GM21737 (cell line): ENCODE data around the gene BNC2.

Experiments
- ATAC-seq: cut with Tn5 transposase; IDR thresholded peaks from one replicate; pipeline ENCODE4 v1.9.1; 2021; ENCODE audit warnings: mild to moderate bottlenecking, moderate library complexity; ENCODE audit not compliant: unreplicated experiment

BNC2 gene

DNA sequence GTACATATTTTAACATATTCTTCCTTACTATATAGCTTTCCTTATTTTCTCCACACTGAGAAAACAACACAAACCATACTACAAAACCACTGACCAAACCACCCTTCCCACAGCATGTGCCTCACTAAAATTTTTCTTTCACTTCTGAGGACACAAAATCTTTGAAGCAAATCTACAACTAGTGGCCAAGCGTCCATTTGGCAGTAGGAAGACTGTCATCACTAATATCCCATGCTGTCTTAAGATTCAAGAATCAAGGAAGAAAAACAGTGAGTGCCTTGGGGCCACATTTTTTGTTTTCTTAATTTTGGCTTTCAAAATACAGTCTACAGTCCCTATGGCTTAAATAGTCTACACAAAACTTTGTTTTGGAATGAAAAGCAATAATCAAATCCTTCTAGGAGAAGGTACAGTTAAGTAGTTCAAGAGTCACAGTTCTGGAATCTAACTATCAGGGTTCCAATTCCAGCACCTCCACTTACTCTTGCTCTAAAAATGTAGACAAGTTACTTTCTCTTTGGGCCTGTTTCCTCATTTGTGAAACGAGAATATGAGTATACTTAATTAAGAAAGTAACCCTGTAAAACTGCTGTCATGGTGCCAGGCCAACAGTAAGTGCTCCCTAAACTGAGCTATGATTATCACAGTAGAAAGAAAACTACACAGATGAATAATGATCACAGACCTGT is 227.9 kb downstream of the BNC2 start:
- no peak for ATAC-seq

DNA sequence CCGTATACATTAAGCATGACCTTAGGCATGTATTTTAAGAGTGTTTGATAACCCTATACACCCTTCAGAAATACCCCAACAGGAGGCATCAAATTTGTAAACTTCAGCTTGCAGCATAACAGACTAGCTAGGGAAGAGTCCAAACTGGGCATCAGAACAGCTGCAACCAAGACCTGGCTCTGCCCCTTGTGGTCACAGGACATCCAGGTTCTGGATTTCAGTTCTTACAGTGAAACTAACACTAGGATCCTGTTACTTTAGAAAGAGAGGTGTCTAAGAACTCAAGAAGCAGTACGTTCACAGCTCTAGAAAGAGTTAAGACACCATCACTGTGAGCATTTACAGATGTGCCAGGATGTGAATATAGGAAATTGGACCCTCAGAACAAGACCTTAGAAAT is 229.8 kb downstream of the BNC2 start:
- ATAC-seq: no peak

GRCh38 chr9:16639644-16640043 is 230.8 kb downstream of the BNC2 start:
- no peak for ATAC-seq

DNA sequence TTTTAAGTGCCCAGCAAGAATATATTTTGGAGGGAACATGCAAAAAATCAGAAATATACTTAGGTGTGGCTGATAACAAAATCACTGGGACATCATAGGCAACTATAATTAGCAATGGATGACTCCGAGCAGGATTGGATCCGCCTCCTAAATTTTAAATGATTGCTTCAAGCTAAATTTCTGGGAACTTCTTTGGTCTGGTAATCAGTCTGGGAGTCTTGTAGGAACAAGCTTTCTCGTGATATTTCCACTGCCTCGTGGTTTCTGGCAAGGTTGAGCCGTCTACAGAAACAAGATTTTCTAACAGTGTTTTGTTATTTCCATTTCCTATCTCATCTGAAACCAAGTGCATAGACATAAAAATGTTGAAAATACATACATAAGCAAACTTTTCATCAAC is 232.6 kb downstream of the BNC2 start:
- no peak for ATAC-seq

DNA sequence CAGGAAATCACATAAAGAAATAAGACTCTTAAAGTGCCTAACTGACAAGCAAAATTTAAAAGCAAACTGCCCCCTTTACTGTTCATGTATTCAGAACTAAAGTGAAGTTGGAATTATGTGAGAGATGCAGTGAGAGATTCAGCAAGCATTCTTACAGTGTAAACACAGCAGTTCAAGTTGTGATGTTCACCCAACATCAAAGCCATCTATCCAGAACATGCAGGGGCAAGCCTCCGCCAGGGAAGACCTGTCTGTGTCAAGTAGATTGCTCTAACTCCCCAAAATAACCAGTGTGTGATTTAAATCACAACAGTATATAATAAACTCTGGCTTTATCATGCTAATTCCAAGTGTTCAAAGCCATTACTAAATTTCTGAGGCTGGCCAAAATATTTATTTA is 233.3 kb downstream of the BNC2 start:
- ATAC-seq: no peak

- no peak for ATAC-seq
Observed at GRCh38 chr9:16633794-16634193, 236.7 kb downstream of the BNC2 start.

DNA sequence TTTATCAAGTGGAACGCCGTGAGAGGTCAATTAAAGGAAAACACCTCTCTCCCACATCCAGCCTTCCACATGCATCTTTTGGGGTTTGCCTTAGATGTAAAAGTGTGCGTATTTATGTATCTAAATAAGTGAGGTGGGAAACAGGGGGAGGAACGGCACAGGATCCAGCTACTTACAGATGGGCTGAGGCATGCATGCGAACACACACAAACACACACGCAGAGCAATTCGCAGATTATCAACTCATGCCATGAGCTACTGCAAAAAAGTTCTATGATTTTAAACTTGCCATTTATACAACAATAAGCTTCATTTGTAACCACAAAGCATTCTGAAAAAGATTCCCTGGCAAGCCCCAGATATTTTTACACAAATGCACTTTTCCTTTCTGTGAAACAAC is 242.1 kb downstream of the BNC2 start:
- ATAC-seq: no peak

DNA sequence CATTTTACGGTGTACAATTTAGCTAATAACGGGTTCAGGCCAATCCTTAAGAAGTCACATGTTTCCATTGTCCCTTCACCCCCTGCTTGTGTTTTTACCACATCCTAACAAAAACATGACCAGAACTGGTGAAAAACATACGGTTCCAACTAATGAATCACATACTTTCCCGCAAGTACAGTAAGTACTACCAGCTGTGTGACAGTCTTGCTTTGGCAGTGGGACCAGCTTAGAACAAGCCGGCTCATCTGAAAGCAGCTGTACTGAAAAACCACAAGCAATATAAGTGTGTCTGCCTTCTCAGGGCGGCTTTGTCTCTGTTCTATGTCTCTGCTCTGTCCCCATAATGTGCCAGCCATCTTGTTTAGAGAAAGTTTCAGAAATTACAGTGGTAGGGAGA is 242.5 kb downstream of the BNC2 start:
- no peak for ATAC-seq

- ATAC-seq: no peak
Observed at GRCh38 chr9:16627521-16627920, 242.9 kb downstream of the BNC2 start.

- ATAC-seq: no peak
Observed at GRCh38 chr9:16626577-16627130, 243.8 kb downstream of the BNC2 start.

DNA sequence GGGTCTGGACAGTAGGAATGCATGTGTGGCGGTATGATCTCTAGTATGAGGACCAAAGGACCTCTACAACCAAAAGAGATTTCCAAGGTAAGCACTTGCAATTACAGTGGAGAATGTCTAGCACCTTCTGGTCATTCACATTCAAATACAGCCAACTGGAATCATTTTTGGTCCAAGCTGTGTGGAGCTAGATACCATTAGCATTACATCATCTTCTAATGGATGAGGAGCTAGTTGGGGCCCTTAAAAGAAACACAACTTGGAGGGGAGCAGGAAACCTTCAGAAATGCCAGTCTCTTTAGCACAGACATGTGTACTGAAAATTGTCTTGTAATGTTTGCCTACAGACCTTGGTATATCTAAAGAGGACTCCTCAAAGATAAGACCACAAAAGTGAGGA is 244.7 kb downstream of the BNC2 start:
- ATAC-seq: no peak

- no peak for ATAC-seq
Observed at GRCh38 chr9:16625161-16625631, 245.3 kb downstream of the BNC2 start.

- no peak for ATAC-seq
Observed at GRCh38 chr9:16624744-16625117, 245.7 kb downstream of the BNC2 start.

GRCh38 chr9:16623989-16624743 is 246.3 kb downstream of the BNC2 start:
- ATAC-seq: no peak

DNA sequence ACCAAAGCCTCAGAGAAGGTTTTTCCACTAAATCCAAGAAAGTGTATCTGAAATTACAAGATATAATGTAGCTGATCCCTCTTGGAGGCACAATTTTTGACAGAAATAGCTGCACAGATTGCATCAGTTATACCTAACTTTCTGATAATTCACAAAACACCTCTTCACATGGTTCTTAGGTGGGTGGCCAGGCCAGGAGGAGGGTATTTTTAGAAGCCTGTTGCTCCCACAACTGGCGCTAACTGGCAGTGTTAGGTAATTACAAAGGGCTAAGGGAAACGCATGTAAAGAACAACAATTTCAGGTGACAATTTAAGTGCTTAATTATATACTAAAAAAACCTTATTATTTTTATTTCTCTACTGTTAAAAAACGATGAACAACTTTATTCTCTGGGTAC is 247.9 kb downstream of the BNC2 start:
- no peak for ATAC-seq

DNA sequence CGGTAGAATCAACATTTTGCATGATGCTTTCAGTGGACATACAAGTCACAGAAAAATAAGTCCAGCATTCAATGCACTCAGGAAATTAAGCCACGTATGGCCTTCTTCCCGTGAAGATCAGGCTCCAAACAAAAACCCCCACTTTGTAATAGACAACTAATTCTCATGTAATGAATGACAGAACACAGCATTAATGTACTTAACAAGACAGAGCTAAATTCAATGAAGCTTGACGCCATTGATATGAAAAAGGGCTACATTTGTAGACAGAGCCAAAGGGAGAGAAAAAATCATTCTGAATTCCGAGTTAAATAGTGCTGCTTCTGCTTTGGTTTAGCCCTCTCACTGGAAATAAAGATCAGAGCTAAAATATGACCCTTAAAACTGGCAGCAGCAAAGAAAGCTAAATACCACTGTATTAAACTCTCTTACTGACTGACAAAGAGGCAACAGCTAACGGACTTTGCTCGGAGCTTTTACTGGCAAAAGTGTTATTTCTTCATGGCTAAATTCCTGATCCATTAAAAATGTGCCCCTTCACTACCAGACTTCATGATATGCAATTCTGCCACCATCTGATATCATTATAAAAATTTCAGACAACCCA is 250.5 kb downstream of the BNC2 start:
- no peak for ATAC-seq

GRCh38 chr9:16619402-16619801 is 251.1 kb downstream of the BNC2 start:
- ATAC-seq: no peak

- ATAC-seq: no peak
Observed at GRCh38 chr9:16618524-16618923, 251.9 kb downstream of the BNC2 start.

- no peak for ATAC-seq
Observed at GRCh38 chr9:16616686-16617085, 253.8 kb downstream of the BNC2 start.

DNA sequence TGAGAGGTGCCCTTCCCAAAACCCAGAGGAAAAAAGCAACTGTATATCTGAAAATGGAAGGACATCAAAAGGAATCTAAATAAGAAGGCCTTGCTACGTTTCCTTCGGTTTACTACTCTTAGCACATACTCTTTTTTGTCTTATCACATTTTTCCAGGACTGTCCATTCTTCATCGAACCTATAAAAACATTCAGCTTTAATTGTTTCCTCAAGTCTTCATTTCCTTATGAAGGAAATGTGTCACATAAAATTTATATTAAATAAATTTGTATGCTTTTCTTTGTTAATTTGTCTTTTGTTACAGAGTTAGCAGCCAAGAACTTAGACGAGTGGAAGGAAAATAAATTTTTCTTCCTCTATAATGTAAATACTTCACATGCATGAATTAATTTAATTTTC is 255.0 kb downstream of the BNC2 start:
- no peak for ATAC-seq

DNA sequence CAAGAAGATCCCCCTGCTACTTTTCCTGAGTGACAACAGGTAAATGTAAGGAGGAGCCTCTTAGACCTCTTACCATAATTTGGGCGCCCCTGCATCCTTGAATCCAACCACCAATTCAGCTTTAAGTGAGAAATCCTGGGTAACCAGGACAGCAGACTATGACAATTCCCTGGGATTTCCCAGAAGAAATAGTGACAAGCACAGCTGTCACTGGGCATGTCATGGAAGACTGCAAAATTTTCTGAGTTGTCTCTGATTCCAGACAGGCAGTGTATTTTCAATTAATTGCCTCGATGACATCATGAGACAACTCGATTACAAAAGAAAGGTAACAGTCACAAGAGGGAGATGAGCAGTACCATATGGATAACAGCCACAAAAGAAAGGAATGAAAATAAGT is 256.9 kb downstream of the BNC2 start:
- ATAC-seq: no peak

GRCh38 chr9:16613051-16613450 is 257.4 kb downstream of the BNC2 start:
- ATAC-seq: no peak
